HG03469 (cell line): Measurements from ENCODE around the gene GAPDHS.

Experiments
- ATAC-seq: cut with Tn5 transposase; IDR thresholded peaks from one replicate; pipeline ENCODE4 v1.9.1; 2021; ENCODE audit warnings: mild to moderate bottlenecking, moderate library complexity, moderate number of reproducible peaks; ENCODE audit not compliant: unreplicated experiment

Gene GAPDHS

GRCh38 chr19:35509861-35510625 lies 23.2 kb upstream of the GAPDHS start:
- no peak for ATAC-seq

DNA sequence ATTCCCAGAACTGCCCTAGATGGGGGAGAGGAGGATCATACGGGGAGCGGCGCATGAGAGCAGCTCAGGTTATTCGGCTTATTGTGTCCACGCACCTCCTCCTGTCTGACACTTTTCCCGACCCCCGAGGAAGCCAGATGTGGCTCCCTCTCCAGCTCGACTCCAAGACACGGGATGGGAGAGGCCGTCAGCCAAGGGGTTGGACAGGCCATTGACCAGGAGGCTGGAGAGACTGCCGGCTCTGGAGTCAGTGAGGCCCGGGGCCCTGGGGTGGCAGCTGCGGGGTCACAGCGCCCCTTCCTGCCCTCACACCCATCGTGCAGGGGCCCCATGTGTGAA lies 22.7 kb upstream of the GAPDHS start:
- no peak for ATAC-seq

DNA sequence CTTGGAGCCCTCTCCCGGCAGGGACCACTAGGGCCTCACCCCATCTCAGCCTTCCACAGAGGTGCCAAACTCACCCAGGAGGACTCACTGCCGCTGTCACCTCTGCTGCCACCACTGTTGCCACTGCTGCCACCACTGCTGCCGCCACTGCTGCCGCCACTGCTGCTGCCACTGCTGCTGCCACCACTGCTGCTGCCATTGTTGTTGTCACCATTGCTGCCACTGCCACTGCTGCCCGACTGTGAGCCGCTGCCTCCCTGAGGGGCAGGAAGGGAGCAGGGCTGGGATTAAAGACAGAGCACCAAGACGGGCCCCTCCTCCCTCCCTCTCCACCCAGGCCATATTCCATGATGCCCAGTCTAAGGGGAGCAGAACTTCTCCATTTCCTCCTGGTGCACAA lies 21.9 kb upstream of the GAPDHS start:
- no peak for ATAC-seq

GRCh38 chr19:35512831-35513627 lies 20.2 kb upstream of the GAPDHS start:
- ATAC-seq = no peak

GRCh38 chr19:35513628-35514281 lies 19.5 kb upstream of the GAPDHS start, which contains the start of gene DMKN:
TSS of gene DMKN (minus strand) at chr19:35513649. CDS start at chr19:35513475, 174 bp downstream.
- ATAC-seq = no peak

GRCh38 chr19:35514282-35514809 lies 18.9 kb upstream of the GAPDHS start:
- no peak for ATAC-seq

DNA sequence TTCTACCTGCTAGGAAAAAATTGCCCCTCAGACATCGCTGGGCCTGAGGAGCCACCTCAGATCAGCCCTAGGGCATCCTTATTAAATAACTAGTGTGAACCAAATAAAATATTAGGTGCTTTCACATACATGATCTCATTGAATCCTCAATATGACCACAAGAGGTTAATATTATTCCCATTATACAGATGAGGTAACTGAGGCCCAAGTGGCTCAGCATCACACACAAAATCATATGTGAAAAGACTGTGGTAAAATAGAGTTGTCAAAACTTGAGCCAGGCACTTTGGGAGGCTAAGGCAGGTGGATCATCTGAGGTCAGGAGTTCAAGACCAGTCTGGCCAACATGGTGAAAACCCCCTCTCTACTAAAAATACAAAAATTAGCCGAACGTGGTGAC lies 16.9 kb upstream of the GAPDHS start:
- ATAC-seq = no peak

- ATAC-seq = no peak
Observed at GRCh38 chr19:35517342-35517741, 15.9 kb upstream of the GAPDHS start.

GRCh38 chr19:35518313-35518712 lies 14.9 kb upstream of the GAPDHS start:
- ATAC-seq = no peak

- ATAC-seq = no peak
Observed at GRCh38 chr19:35519291-35519690, 14.0 kb upstream of the GAPDHS start.

GRCh38 chr19:35521124-35521743 lies 12.0 kb upstream of the GAPDHS start:
- ATAC-seq = no peak

- ATAC-seq = no peak
Observed at GRCh38 chr19:35522745-35523327, 10.4 kb upstream of the GAPDHS start.

DNA sequence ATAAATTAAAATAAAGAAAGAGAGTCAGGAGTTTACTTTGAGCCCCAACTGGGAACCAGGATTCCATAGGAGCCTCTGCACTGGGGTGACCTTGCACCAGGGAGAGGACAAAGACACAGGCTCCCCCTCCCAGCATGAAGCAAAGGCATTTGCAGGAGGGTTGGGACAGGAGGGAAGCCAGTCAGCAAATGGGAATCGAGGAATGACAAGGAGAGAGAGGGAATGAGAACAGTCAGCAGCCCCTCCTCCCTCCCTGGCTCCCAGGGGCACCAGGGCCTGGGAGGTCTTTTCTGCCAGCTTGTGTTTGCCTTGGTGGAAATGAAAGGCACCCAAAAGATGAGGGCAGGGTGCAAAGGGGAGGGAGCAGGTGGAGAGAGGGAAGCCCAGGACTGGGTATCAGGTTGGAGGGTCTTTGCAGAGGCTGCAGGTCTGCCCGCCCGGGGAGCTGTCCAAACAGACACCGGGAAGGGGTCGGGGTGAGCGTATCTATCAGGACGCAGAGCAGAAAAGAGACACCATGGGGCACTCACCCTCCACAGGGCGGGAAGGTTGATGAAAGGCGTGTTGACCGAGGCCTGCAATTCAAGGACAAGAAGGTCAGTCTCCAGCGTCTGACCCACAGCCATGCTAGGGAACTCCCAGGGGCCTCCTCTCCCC lies 8.9 kb upstream of the GAPDHS start:
- ATAC-seq = no peak

DNA sequence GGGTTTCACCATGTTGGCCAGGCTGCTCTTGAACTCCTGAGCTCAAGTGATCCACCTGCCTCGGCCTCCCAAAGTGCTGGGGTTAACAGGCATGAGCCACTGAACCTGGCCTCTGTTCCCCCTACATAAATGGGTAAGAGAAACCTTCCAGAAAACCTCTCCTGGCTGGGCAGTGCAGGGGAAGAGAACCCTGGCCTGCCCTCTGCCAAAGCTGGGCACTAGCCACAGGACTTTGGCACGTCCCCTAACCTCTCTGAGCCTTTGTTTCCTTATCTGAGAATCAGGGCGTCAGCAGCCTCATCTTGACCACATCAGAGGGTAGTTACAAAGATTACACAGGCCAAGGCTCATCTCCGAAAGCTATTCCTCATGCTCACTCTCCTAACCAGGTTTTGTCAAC lies 7.4 kb upstream of the GAPDHS start:
- ATAC-seq = no peak

- ATAC-seq = no peak
Observed at GRCh38 chr19:35528218-35529038, 4.8 kb upstream of the GAPDHS start, which contains the start of gene SBSN. TSS of gene SBSN (minus strand) at chr19:35528311. CDS start at chr19:35528281, 30 bp downstream.

GRCh38 chr19:35529241-35530218 lies 3.7 kb upstream of the GAPDHS start:
- ATAC-seq = no peak

- no peak for ATAC-seq
Observed at GRCh38 chr19:35531291-35531690, 2.0 kb upstream of the GAPDHS start.

DNA sequence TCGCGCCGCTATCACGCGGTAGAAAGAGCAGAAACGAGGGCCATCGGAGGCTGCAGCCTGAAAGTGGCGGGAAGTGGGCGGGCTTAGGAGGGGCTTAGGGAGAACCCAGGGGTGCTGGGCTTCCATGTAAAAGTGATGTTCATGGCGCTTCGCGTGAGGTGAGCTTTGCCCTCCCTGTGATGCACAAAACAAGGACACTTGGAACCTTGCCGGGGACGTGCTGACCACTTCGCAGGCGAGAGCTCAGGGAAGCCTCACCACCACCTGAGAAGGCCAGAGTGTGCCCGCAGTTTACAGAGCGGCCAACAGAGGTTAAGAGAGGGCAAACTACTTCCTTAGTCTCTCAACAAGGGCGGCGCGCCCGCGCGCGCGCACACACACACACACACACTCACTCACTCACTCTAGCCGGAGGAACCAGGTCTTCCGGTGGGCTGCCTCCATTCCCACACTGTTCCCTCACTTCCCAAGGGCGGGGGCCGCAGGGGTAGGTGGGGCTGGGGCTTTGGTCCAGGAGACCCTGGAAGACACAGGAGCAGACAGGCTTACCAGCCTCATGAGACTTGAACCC lies 651 bp downstream of the GAPDHS start:
- ATAC-seq = no peak
